Measurements from ENCODE around the gene MND1.

GRCh38 chr4:153296040-153296823 lies 48.3 kb upstream of the MND1 start:
- TF ChIP-seq POLR2AphosphoS5 (IDR thresholded peaks at IDR 0.05; ENCODE audit: low read depth, low read length), result no peak
- no peak for TF ChIP-seq REST (IDR thresholded peaks at IDR 0.05; ENCODE audit: insufficient read depth in 1 of 2, low read depth in 2 of 2, low read length in 2 of 2)
- no peak for TF ChIP-seq TAF1 (IDR thresholded peaks at IDR 0.05; ENCODE audit: borderline replicate concordance, insufficient read depth, low read length)
- TF ChIP-seq SIN3A (IDR thresholded peaks at IDR 0.05; ENCODE audit: borderline replicate concordance, insufficient read depth, low read length), result no peak
